ENCODE measurements around the gene ADGRA3. TPM values are rescaled to one million over a fixed set of nuclear protein-coding genes. Genes with fewer than 3 reads are reported as not detected.
"Not testable (repeated sequence)": the region's sequence is repeated elsewhere in the genome, so short reads cannot be mapped to it uniquely, and the experiment has no call there.

ADGRA3 gene
- polyA plus RNA-seq, 5 donors, result 54.6 to 69.0 (median 65.8) TPM

DNA sequence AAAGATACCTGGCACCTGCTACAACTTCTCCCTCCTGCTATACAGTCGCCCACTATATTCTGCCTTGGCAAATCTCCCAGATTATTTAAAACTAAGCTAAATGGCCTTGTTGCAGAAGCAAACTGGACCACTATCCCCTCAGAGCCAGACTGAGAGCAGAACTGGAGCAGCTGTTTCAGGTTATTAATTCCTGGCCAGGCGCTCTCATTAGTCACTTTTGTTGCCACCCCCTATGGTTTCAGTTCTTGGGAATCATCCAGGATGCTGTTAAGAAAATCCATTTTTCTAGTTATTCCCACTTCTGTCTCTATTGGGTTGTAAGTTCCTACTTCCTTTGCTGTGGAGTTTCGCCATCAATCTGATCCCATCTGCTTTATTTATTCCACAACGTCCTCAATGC, 30.1 kb downstream of the ADGRA3 start:
- DNase-seq, result peak; percentile 62 to 63

GRCh38 chr4:22483551-22483981, 32.3 kb downstream of the ADGRA3 start:
- peak; percentile 39 to 55 for DNase-seq

DNA sequence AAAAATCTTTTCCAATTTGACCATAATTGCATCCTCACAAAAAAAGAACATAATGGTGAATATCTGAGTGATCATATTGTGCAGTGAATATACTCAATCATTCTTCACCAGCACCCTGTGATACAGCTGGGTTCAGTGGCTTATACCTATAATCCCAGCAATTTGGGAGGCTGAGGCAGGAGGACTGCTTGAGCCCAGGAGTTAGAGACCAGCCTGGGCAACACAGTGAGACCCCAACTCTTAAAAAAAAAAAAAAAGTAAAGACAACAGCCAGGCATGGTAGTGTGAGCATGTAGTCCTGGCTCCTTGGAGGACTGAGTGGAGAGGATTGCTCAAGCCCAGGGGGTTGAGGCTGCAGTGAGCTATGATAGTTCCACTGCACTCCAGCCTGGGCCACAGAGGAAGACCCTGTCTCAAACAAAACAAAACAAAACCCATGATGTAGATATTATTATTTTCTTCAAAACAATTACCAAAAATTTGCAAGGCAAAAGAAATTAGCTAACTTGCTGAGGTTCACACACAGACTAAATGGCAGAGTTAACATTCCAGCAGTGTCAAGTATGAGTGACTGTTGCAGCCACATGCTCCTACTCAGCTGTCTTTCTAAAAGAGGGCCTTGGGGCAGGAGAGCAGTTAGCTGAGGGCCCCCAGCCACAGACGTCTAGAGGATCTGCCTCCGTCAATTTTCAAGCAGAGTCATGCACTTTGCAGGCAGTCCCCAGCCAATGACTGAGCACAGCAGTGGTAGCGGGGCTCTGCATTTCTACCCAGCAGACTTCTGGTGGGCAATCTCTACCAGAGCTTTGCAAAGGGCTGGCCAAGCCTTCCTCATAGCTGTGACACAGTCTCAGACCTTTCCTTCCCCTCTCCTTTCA, 33.4 kb downstream of the ADGRA3 start:
- DNase-seq, result no peak

DNA sequence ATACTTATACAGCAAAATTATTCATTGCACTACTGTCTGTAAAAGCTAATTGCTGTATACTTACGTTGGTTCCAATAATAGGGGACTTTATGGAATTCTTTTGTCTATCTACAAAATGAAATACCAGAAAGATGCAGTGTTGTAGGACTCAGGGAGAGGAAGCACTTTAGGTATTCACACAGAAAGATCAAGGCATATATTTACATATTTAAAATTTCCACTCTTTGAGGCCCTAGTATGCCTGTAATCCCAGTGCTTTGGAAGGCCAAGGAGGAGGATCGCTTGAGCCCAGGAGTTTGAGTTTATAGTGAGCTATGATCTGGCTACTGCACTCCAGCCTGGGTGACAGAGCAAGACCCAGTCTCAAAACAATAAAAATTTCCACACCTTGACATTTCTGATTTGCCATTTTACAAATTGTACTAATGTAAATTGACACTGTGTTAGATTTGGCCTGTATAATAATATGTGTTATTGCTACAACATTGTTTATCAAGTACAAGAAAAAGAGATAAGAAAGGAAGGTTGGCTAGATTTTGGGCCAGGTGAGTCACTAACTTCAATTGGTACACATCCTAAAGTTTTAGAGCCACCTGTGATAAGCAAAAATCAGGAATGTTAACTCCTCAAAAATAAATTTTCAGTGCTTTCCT, 35.1 kb downstream of the ADGRA3 start:
- DNase-seq, result no peak

DNA sequence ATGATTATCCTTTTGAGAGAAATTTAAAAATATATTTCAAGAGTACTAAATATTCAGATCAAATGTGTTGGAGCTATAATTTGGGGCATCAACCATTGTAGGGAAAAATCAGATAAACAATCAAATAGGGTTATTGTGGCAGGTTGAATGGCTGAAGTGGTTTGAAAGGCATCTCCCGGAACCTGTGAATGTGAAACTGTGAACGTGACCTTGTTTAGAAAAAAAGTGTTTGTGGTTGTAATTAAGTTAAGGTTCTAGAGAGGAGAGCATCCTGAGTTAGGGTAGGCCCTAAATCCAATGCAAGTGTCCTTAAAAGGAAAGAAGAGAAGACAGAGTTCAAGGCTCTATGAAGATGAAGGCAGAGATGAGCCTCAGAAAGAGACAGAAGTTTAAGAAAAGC, 37.4 kb downstream of the ADGRA3 start:
- no peak for DNase-seq

- DNase-seq, result no peak
These were observed 38.1 kb downstream of the ADGRA3 start for GRCh38 chr4:22477813-22478182.

GRCh38 chr4:22477136-22477812, 38.6 kb downstream of the ADGRA3 start:
- DNase-seq, result no peak

DNA sequence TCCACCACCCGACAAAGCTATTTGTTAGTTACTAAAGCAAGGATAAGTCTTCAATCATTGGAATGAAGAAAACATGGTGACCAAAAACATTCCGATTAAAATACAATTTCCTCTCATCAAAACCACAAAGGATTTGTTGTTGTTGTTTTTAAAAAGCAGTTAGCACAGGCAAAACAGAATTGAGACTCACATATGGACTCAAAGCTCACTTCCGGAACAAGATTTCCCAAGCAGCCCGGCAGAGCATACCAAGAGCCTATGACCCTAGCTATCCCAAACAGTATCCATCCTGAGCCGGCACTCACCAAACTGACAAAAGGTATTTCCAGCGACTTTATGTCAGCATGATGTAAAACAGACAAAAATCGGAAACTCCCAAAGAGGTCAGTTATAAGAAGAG, 39.9 kb downstream of the ADGRA3 start:
- no peak for DNase-seq

GRCh38 chr4:22475311-22475646, 40.6 kb downstream of the ADGRA3 start:
- DNase-seq, result not testable (repeated sequence)

- no peak for DNase-seq
These were observed 41.1 kb downstream of the ADGRA3 start for GRCh38 chr4:22474636-22475310.

- no peak for DNase-seq
These were observed 42.6 kb downstream of the ADGRA3 start for GRCh38 chr4:22473268-22473667.

- no peak for DNase-seq
These were observed 43.8 kb downstream of the ADGRA3 start for GRCh38 chr4:22471999-22472461.

- DNase-seq, result no peak
These were observed 44.4 kb downstream of the ADGRA3 start for GRCh38 chr4:22471419-22471818.

DNA sequence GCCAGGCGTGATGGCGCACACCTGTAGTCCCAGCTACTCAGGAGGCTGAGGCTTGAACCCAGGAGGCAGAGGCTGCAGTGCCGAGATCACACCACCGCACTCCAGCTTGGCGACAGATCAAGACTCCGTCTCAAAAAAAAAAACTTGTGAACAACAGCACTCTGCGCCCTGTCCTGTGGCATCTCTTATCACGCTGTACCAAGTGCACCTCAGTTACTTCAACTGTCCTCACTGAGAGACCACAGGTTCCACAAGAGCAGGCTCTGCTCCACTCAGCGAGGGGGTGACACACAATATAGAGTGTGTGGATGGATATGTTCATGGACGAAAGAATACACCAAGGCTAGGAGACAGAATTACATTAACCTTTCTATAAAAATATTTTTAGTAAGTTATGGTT, 49.3 kb downstream of the ADGRA3 start:
- no peak for DNase-seq

DNA sequence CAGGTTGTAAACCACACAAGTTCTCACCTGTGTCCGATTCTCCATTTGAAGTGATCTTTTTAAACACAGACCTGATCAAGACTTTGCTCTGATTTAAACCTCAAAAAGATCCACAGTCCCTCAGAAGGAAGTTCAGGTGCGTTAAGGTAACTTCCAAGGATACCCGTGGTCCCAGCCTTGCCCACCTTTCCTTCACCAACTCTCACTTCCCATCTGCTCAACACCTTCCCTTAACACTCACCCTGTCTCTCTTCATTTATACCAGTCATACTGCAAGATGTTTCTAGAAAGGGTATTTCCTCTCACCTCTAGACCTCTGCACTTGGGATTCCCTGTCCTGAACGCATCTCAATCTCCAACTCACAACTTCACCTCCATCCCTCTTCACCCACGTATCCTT, 49.9 kb downstream of the ADGRA3 start:
- no peak for DNase-seq

DNA sequence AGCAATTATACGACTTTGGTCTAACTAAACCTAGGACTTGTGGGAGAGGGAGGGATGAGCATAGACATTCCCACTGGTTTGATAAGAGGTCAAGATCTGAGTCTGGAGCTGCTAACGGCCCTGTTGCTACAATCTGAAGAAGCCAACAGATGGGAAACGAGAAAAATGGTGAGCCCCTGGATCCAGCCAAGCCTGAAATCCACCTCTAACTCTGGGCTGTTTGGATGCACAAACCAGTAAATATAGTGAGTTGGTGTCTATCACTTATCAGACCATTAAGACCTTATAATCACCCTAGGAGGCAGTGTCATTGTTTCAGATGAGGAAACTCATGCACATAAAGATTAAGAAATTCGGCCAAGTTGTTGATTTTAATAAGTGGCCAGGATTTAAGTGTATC, 50.5 kb downstream of the ADGRA3 start:
- no peak for DNase-seq

DNA sequence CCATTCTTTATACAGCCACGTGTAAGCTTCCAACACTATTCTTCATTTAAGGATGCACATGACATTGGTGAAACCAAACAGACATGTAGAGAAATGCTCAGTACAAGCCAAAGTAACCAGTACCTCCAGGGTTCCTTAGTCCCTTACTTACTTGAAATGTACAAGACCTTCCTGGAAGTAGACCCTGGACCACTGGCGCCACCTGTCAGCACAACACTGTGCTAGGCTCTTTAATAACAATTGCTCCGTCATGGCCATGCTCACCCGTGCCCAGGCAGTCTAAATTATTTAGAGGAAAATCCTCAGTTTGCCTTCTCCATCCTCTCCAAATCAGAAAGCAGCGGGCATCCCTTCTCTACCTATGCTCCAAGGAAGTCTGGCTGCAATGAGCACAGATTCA, 52.7 kb downstream of the ADGRA3 start:
- no peak for DNase-seq

GRCh38 chr4:22462688-22463087, 53.2 kb downstream of the ADGRA3 start:
- no peak for DNase-seq

GRCh38 chr4:22460266-22460665, 55.6 kb downstream of the ADGRA3 start:
- DNase-seq, result no peak

- no peak for DNase-seq
These were observed 57.8 kb downstream of the ADGRA3 start for GRCh38 chr4:22458098-22458497.

- DNase-seq, result no peak
These were observed 58.5 kb downstream of the ADGRA3 start for GRCh38 chr4:22457348-22457747.

DNA sequence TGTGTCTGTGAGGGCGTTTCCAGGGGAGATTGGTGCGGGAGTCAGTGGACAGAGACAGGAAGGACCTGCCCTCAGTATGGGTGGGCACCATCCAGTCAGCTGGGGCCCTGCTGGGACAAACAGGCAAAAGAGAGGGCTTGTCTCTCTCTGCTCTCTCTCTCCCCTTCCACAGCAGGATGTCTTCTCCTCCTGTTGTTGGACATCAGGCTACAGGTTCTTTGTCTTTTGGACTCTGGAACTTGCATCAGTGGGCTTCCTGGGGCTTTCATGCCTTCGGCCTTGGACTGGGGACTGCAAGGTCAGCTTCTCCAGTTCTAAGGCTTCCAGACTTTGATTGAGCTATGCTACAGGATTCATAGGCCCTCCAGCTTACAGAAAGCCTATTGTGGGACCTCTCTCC, 59.6 kb downstream of the ADGRA3 start:
- no peak for DNase-seq
